GM10266 (cell line): ENCODE results near the gene NOC2L.
A peak's percentile ranks its signal among the peaks of the same experiment; 100 is the strongest.
"Not testable (repeated sequence)": the region's sequence is repeated elsewhere in the genome, so short reads cannot be mapped to it uniquely, and the experiment has no call there.

Source experiments
- DNase-seq: peaks from one replicate; pipeline ENCODE4 v3.0.0; 2012; ENCODE audit errors: extremely low spot score
- CTCF ChIP-seq: IDR thresholded peaks from 2 replicates; pipeline ENCODE4 v1.5.1; 2012; ENCODE audit warnings: mild to moderate bottlenecking, low read depth; ENCODE audit not compliant: control insufficient read depth, insufficient read depth; ENCODE audit errors: missing control alignments

Gene NOC2L

GRCh38 chr1:952603-953002, 6.5 kb downstream of the NOC2L start:
- no peak for TF ChIP-seq CTCF
- DNase-seq: no peak

- no peak for DNase-seq
- TF ChIP-seq CTCF: no peak
Measured at GRCh38 chr1:952201-952600, 6.9 kb downstream of the NOC2L start.

- peak; percentile 21 for TF ChIP-seq CTCF
- no peak for DNase-seq
Measured at GRCh38 chr1:951364-951763, 7.7 kb downstream of the NOC2L start.

- DNase-seq: no peak
- no peak for TF ChIP-seq CTCF
Measured at GRCh38 chr1:950881-951280, 8.2 kb downstream of the NOC2L start.

GRCh38 chr1:950268-950667, 8.8 kb downstream of the NOC2L start:
- no peak for TF ChIP-seq CTCF
- no peak for DNase-seq

GRCh38 chr1:947958-948357, 11.1 kb downstream of the NOC2L start:
- no peak for TF ChIP-seq CTCF
- no peak for DNase-seq

GRCh38 chr1:946811-947210, 12.2 kb downstream of the NOC2L start:
- not testable (repeated sequence) for DNase-seq
